HG03159 (cell line): ENCODE measurements around the gene SYT9.
"Not testable (repeated sequence)": the region's sequence is repeated elsewhere in the genome, so short reads cannot be mapped to it uniquely, and the experiment has no call there.

Experiments used
- ATAC-seq: cut with Tn5 transposase; IDR thresholded peaks from one replicate; pipeline ENCODE4 v1.9.1; 2021; ENCODE audit warnings: mild to moderate bottlenecking, moderate library complexity; ENCODE audit not compliant: unreplicated experiment

The SYT9 gene

GRCh38 chr11:7335442-7335841, 83.7 kb downstream of the SYT9 start:
- not testable (repeated sequence) for ATAC-seq

- ATAC-seq, result no peak
Observed at GRCh38 chr11:7341551-7341950, 89.8 kb downstream of the SYT9 start.

- no peak for ATAC-seq
Observed at GRCh38 chr11:7347611-7348431, 96.1 kb downstream of the SYT9 start.

GRCh38 chr11:7348432-7349304, 97.0 kb downstream of the SYT9 start:
- no peak for ATAC-seq

GRCh38 chr11:7351228-7351627, 99.5 kb downstream of the SYT9 start:
- no peak for ATAC-seq

GRCh38 chr11:7353100-7353499, 101.4 kb downstream of the SYT9 start:
- peak; percentile 65 for ATAC-seq

GRCh38 chr11:7364660-7365059, 113.0 kb downstream of the SYT9 start:
- no peak for ATAC-seq

- no peak for ATAC-seq
Observed at GRCh38 chr11:7367803-7368202, 116.1 kb downstream of the SYT9 start.

- ATAC-seq, result no peak
Observed at GRCh38 chr11:7376386-7376785, 124.7 kb downstream of the SYT9 start.

- peak; percentile 67 for ATAC-seq
Observed at GRCh38 chr11:7381937-7382336, 130.2 kb downstream of the SYT9 start.

- ATAC-seq, result no peak
Observed at GRCh38 chr11:7383406-7383805, 131.7 kb downstream of the SYT9 start.

GRCh38 chr11:7384691-7385090, 133.0 kb downstream of the SYT9 start:
- no peak for ATAC-seq

GRCh38 chr11:7385532-7385931, 133.8 kb downstream of the SYT9 start:
- ATAC-seq, result no peak

GRCh38 chr11:7413961-7414915, 162.5 kb downstream of the SYT9 start:
- ATAC-seq, result no peak

- ATAC-seq, result no peak
Observed at GRCh38 chr11:7414973-7415817, 163.5 kb downstream of the SYT9 start.

- no peak for ATAC-seq
Observed at GRCh38 chr11:7416080-7416479, 164.4 kb downstream of the SYT9 start.

- ATAC-seq, result no peak
Observed at GRCh38 chr11:7417328-7417727, 165.6 kb downstream of the SYT9 start.

- no peak for ATAC-seq
Observed at GRCh38 chr11:7418061-7418460, 166.4 kb downstream of the SYT9 start.

- no peak for ATAC-seq
Observed at GRCh38 chr11:7418906-7419305, 167.2 kb downstream of the SYT9 start.

- ATAC-seq, result no peak
Observed at GRCh38 chr11:7421136-7421535, 169.4 kb downstream of the SYT9 start.
